Measurements from ENCODE around the gene ZNF562.

ZNF562 gene

DNA sequence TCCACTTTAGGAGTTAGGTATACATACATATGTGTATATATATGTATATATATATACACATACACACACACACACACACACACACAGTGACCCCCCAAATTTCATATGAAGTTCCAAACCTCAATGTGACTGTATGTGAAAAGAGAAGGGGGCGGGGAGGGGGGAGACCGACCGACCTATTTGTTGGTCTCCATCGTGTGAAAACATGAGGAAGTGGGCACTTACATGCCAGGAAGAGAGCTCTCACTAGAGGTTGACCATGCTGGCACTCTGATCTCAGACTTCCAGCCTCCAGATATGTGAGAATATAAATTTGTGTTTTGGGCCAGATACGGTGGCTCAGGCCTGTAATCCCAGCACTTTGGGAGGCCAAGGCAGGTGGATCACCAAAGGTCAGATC lies 24.6 kb downstream of the ZNF562 start:
- Histone ChIP-seq H3K27me3 (ENCODE audit: control insufficient read depth in 2 of 2, insufficient read depth in 2 of 2, low read length in 2 of 2) (no peaks in the 10 kb centered on the region), H3K4me3 (ENCODE audit: low read length in 2 of 2) (no peak overlapping the region), H3K36me3 (ENCODE audit: control insufficient read depth in 2 of 2, insufficient read depth in 2 of 2, low read length in 2 of 2) (peaks cover 37 to 61% of the 10 kb centered on the region in 2 donors), H3K4me1 (ENCODE audit: control insufficient read depth in 2 of 2, insufficient read depth in 2 of 2, low read length in 2 of 2) (no peaks in the 10 kb centered on the region), H3K9ac (ENCODE audit: low read depth in 1 of 2, low read length in 2 of 2) (no peak overlapping the region), H3K9me3 (ENCODE audit: control insufficient read depth in 2 of 2, low read length in 2 of 2) (peaks cover 17 to 27% of the 10 kb centered on the region in 2 donors), H3K27ac (ENCODE audit: low read depth in 2 of 2, low read length in 2 of 2) (no peak overlapping the region)

DNA sequence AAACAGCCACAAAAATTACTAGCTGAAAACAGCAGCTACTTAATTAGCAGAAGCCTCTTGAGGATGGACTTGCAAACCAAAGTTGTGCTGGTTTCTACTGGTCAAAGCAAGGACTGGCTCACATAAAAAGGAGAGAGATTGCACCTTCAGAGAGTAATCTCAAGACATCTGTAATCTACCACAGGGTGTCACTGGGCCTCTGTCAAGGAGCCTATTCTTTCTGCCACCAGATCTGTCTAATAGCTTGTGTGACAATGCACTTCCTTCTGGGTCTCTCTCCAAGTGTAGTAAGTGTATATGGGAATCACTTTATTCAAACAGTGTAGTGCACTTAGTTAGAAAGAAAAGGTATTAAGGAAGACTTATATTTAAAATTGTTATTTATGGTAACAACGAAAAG lies 29.4 kb downstream of the ZNF562 start:
- no peaks in the 10 kb centered on the region for H3K27me3 ChIP-seq (ENCODE audit: control insufficient read depth in 2 of 2, insufficient read depth in 2 of 2, low read length in 2 of 2)
- no peak overlapping the region for H3K9ac ChIP-seq (ENCODE audit: low read depth in 1 of 2, low read length in 2 of 2)
- H3K4me3 ChIP-seq (ENCODE audit: low read length in 2 of 2) = no peak overlapping the region
- H3K36me3 ChIP-seq (ENCODE audit: control insufficient read depth in 2 of 2, insufficient read depth in 2 of 2, low read length in 2 of 2) = peaks cover 4 to 17% of the 10 kb centered on the region in 2 donors
- peaks cover 7% of the 10 kb centered on the region in 2 donors for H3K9me3 ChIP-seq (ENCODE audit: control insufficient read depth in 2 of 2, low read length in 2 of 2)
- H3K4me1 ChIP-seq (ENCODE audit: control insufficient read depth in 2 of 2, insufficient read depth in 2 of 2, low read length in 2 of 2) = no peaks in the 10 kb centered on the region
- no peak overlapping the region for H3K27ac ChIP-seq (ENCODE audit: low read depth in 2 of 2, low read length in 2 of 2)

DNA sequence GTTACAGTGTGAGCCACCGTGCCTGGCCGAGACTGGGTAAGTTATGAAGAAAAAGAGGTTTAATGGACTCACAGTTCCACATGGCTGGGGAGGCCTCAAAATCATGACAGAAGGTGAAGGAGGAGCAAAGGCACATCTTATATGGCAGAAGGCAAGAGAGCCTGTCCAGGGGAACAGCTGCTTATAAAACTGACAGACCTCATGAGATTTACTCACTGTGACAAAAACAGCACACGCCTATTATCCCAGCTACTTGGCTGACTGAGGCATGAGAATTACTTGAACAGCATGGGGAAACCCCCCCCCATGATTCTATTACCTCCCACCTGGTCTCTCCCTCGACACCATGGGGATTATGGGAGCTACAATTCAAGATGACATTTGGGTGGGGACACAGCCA lies 30.4 kb downstream of the ZNF562 start:
- Histone ChIP-seq H3K9ac (ENCODE audit: low read depth in 1 of 2, low read length in 2 of 2) (no peak overlapping the region), H3K4me1 (ENCODE audit: control insufficient read depth in 2 of 2, insufficient read depth in 2 of 2, low read length in 2 of 2) (no peaks in the 10 kb centered on the region), H3K27ac (ENCODE audit: low read depth in 2 of 2, low read length in 2 of 2) (no peak overlapping the region), H3K9me3 (ENCODE audit: control insufficient read depth in 2 of 2, low read length in 2 of 2) (peaks cover 7% of the 10 kb centered on the region in 2 donors), H3K27me3 (ENCODE audit: control insufficient read depth in 2 of 2, insufficient read depth in 2 of 2, low read length in 2 of 2) (no peaks in the 10 kb centered on the region), H3K36me3 (ENCODE audit: control insufficient read depth in 2 of 2, insufficient read depth in 2 of 2, low read length in 2 of 2) (peaks cover 2 to 14% of the 10 kb centered on the region in 2 donors), H3K4me3 (ENCODE audit: low read length in 2 of 2) (no peak overlapping the region)

DNA sequence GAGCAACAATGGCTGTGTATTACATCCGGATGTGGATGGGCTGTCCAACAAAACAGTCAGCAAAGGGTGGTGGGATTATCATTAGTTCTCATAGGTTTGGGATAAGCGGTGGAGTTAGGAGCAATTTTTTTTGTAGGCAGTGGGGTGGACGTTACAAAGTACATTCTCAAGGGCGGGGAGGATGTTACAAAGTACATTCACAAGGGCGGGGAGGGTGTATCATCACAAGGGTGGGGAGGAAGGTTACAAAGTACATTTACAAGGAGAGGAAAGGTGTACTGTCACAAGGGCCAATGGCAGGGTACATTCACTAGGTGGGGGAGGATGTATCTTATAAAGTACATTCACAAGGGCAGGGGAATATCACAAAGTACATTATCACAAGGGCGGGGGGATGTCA lies 33.1 kb downstream of the ZNF562 start:
- Histone ChIP-seq H3K9me3 (ENCODE audit: control insufficient read depth in 2 of 2, low read length in 2 of 2) (peaks cover 7% of the 10 kb centered on the region in 2 donors), H3K4me1 (ENCODE audit: control insufficient read depth in 2 of 2, insufficient read depth in 2 of 2, low read length in 2 of 2) (no peaks in the 10 kb centered on the region), H3K27ac (ENCODE audit: low read depth in 2 of 2, low read length in 2 of 2) (no peak overlapping the region), H3K4me3 (ENCODE audit: low read length in 2 of 2) (no peak overlapping the region), H3K36me3 (ENCODE audit: control insufficient read depth in 2 of 2, insufficient read depth in 2 of 2, low read length in 2 of 2) (peaks cover 2 to 3% of the 10 kb centered on the region in 2 donors), H3K9ac (ENCODE audit: low read depth in 1 of 2, low read length in 2 of 2) (no peak overlapping the region), H3K27me3 (ENCODE audit: control insufficient read depth in 2 of 2, insufficient read depth in 2 of 2, low read length in 2 of 2) (no peaks in the 10 kb centered on the region)

DNA sequence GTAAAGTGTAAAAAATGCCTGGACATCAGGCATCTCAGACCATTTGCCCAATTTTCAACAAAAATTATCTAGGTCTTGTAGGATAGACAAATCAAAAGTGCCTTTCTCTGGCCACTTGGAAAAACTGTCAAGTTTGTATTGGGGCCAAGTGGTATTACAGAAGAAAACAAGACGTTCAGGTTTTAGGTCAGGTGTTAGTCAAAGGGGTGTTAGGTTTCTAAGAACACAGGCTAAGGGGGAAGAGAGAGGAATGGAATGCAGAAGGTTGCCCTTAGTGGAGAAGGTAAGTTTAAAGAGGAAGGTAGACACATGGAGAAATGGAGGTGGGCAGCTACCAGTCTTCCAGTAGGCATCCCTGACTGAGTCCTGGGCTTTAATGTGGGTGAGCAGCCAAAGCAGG lies 33.9 kb downstream of the ZNF562 start:
- Histone ChIP-seq H3K4me1 (ENCODE audit: control insufficient read depth in 2 of 2, insufficient read depth in 2 of 2, low read length in 2 of 2) (no peaks in the 10 kb centered on the region), H3K27ac (ENCODE audit: low read depth in 2 of 2, low read length in 2 of 2) (no peak overlapping the region), H3K4me3 (ENCODE audit: low read length in 2 of 2) (no peak overlapping the region), H3K36me3 (ENCODE audit: control insufficient read depth in 2 of 2, insufficient read depth in 2 of 2, low read length in 2 of 2) (peaks cover 2 to 3% of the 10 kb centered on the region in 2 donors), H3K9me3 (ENCODE audit: control insufficient read depth in 2 of 2, low read length in 2 of 2) (peaks cover 7% of the 10 kb centered on the region in 2 donors), H3K27me3 (ENCODE audit: control insufficient read depth in 2 of 2, insufficient read depth in 2 of 2, low read length in 2 of 2) (no peaks in the 10 kb centered on the region), H3K9ac (ENCODE audit: low read depth in 1 of 2, low read length in 2 of 2) (no peak overlapping the region)

DNA sequence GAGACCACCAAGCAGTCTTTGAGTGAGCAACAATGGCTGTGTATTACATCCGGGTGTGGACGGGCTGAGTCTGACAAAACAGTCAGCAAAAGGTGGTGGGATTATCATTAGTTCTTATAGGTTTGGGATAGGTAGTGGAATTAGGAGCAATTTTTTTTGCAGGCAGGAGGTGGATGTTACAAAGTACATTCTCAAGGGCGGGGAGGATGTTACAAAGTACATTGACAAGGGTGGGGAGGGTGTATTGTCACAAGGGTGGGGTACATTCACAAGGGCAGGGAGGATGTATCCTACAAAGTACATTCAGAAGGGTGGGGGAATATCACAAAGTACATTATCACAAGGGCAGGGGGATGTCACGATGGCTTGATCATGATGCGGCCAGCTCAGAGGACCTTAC lies 38.9 kb downstream of the ZNF562 start:
- Histone ChIP-seq H3K27ac (ENCODE audit: low read depth in 2 of 2, low read length in 2 of 2) (no peak overlapping the region), H3K4me1 (ENCODE audit: control insufficient read depth in 2 of 2, insufficient read depth in 2 of 2, low read length in 2 of 2) (no peaks in the 10 kb centered on the region), H3K9me3 (ENCODE audit: control insufficient read depth in 2 of 2, low read length in 2 of 2) (peaks cover 0 to 3% of the 10 kb centered on the region in 2 donors), H3K4me3 (ENCODE audit: low read length in 2 of 2) (no peak overlapping the region), H3K27me3 (ENCODE audit: control insufficient read depth in 2 of 2, insufficient read depth in 2 of 2, low read length in 2 of 2) (no peaks in the 10 kb centered on the region), H3K36me3 (ENCODE audit: control insufficient read depth in 2 of 2, insufficient read depth in 2 of 2, low read length in 2 of 2) (no peaks in the 10 kb centered on the region), H3K9ac (ENCODE audit: low read depth in 1 of 2, low read length in 2 of 2) (no peak overlapping the region)

DNA sequence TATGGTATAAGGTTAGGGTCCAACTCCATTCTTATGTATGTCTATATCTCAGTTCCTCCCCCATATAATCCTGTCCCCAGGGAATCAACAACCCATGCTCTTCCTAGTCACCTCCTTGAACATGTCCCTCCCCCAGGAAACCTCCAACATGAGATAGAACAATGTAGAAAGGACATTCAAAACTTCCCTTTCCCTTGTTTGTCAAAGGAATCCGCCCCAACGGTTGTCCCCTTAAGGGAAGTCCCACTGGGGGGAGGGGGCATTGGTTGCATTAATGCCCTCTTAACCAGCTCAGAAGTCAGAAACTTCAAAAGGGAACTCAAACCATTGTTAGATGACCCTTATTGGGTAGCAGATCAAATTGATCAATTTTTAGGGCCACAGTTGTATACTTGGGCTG lies 47.0 kb downstream of the ZNF562 start:
- Histone ChIP-seq H3K4me1 (ENCODE audit: control insufficient read depth in 2 of 2, insufficient read depth in 2 of 2, low read length in 2 of 2) (no peaks in the 10 kb centered on the region), H3K27ac (ENCODE audit: low read depth in 2 of 2, low read length in 2 of 2) (no peak overlapping the region), H3K9ac (ENCODE audit: low read depth in 1 of 2, low read length in 2 of 2) (no peak overlapping the region), H3K9me3 (ENCODE audit: control insufficient read depth in 2 of 2, low read length in 2 of 2) (no peaks in the 10 kb centered on the region), H3K27me3 (ENCODE audit: control insufficient read depth in 2 of 2, insufficient read depth in 2 of 2, low read length in 2 of 2) (no peaks in the 10 kb centered on the region), H3K4me3 (ENCODE audit: low read length in 2 of 2) (no peak overlapping the region), H3K36me3 (ENCODE audit: control insufficient read depth in 2 of 2, insufficient read depth in 2 of 2, low read length in 2 of 2) (no peaks in the 10 kb centered on the region)

DNA sequence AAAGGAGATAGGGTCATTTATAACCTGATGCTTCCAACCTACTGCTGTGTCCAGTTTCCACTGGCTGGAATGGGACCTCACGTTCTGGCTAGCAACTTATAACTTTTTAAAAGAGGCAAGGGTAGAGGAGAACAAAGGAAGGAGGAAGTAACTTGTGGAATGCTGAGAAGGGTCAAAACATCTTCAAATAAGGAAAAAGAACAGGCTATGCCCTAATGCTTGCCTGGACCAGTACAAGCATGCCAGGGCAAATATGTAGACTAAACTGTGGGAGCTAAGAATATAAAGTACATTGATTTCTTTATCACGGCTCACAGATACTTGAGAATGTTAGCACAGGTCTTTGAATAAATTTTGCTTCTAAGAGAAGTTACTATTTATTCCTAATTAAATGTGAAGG lies 52.4 kb downstream of the ZNF562 start:
- Histone ChIP-seq H3K4me3 (ENCODE audit: low read length in 2 of 2) (no peak overlapping the region), H3K4me1 (ENCODE audit: control insufficient read depth in 2 of 2, insufficient read depth in 2 of 2, low read length in 2 of 2) (peaks cover 9 to 12% of the 10 kb centered on the region in 2 donors), H3K9me3 (ENCODE audit: control insufficient read depth in 2 of 2, low read length in 2 of 2) (no peaks in the 10 kb centered on the region), H3K36me3 (ENCODE audit: control insufficient read depth in 2 of 2, insufficient read depth in 2 of 2, low read length in 2 of 2) (peaks cover 10 to 17% of the 10 kb centered on the region in 2 donors), H3K27me3 (ENCODE audit: control insufficient read depth in 2 of 2, insufficient read depth in 2 of 2, low read length in 2 of 2) (no peaks in the 10 kb centered on the region), H3K27ac (ENCODE audit: low read depth in 2 of 2, low read length in 2 of 2) (no peak overlapping the region), H3K9ac (ENCODE audit: low read depth in 1 of 2, low read length in 2 of 2) (no peak overlapping the region)

DNA sequence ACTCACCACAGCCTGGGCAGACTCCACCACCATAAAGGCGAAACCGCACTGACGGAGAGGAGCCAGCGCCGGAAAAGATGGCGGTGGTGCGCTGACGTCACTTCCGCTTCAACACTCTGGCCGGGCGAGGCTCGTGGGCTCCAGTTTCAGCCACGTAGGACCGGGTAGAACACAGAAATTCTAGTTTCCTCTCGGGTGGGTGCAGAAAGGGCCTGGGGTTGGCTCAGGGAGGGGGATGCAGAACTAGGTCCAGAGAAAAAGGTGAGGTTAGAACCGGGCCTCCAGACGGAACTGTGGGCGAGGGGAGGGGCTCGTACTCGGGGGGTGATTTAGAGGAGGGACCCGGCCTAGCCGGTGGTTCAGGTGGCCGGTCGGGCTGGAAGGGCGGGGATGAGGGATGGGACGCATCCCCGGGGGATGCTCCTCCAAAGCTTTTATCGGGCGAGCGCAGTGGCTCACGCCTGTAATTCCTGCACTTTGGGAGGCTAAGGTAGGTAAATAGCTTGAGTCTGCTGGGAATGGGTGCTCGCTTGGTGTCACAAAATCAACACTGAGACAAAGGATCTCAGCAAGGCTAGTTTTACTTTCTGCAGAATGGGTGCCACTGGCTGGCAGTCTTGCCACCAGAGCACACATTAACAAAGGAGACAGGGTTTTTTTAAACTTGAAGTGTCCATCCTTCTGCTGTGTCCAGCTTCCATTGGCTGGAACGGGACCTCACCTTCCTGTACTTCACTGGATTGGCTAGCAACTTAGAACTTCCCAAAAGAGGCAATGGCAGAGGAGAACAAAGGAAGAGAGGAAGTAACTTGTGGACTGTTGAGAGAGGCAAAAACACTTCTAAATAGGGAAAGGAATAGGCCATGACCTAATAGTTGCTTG lies 53.5 kb downstream of the ZNF562 start, which contains the start of gene ZNF561:
Gene ZNF561, minus strand, starts transcription at position 77 of the 882 bp plus-strand sequence. CDS start 1,776 bp downstream, outside the sequence.
- Histone ChIP-seq H3K27ac (ENCODE audit: low read depth in 2 of 2, low read length in 2 of 2) (peak within 1 kb of the TSS; percentile 90 to 97), H3K4me1 (ENCODE audit: control insufficient read depth in 2 of 2, insufficient read depth in 2 of 2, low read length in 2 of 2) (peaks cover 9 to 12% of the 10 kb centered on the region in 2 donors)

DNA sequence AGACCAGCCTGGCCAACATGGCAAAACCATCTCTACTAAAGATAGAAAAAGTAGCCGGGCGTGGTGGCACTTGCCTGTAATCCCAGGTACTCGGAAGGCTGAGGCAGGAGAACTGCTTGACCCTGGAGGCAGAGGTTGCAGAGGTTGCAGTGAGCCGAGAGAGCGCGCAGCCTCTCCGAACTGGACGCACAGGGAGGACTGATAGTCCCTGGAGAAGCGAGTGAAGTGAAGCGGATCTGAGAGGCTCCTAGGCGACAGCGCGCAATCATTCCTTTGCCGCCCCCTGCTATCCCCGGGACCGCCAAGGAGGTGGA lies 54.1 kb downstream of the ZNF562 start:
- Histone ChIP-seq H3K4me1 (ENCODE audit: control insufficient read depth in 2 of 2, insufficient read depth in 2 of 2, low read length in 2 of 2) (peaks cover 9 to 12% of the 10 kb centered on the region in 2 donors), H3K27me3 (ENCODE audit: control insufficient read depth in 2 of 2, insufficient read depth in 2 of 2, low read length in 2 of 2) (no peaks in the 10 kb centered on the region), H3K9me3 (ENCODE audit: control insufficient read depth in 2 of 2, low read length in 2 of 2) (no peaks in the 10 kb centered on the region), H3K27ac (ENCODE audit: low read depth in 2 of 2, low read length in 2 of 2) (peak overlapping the region; percentile 90 to 97), H3K36me3 (ENCODE audit: control insufficient read depth in 2 of 2, insufficient read depth in 2 of 2, low read length in 2 of 2) (peaks cover 19 to 27% of the 10 kb centered on the region in 2 donors), H3K4me3 (ENCODE audit: low read length in 2 of 2) (peak overlapping the region; percentile 87 to 95), H3K9ac (ENCODE audit: low read depth in 1 of 2, low read length in 2 of 2) (peak overlapping the region; percentile 74 to 95)

More for the DNA sequence above, 53.5 kb downstream of the ZNF562 start, which contains the start of gene ZNF561:
- Histone ChIP-seq H3K27me3 (ENCODE audit: control insufficient read depth in 2 of 2, insufficient read depth in 2 of 2, low read length in 2 of 2) (no peaks in the 10 kb centered on the region), H3K36me3 (ENCODE audit: control insufficient read depth in 2 of 2, insufficient read depth in 2 of 2, low read length in 2 of 2) (peaks cover 16 to 22% of the 10 kb centered on the region in 2 donors), H3K9me3 (ENCODE audit: control insufficient read depth in 2 of 2, low read length in 2 of 2) (no peaks in the 10 kb centered on the region), H3K4me3 (ENCODE audit: low read length in 2 of 2) (peak within 1 kb of the TSS; percentile 87 to 95), H3K9ac (ENCODE audit: low read depth in 1 of 2, low read length in 2 of 2) (peak within 1 kb of the TSS; percentile 74 to 95)
